Measurements from ENCODE around the gene RADIL. TPM values are rescaled to one million over a fixed set of nuclear protein-coding genes. Genes with fewer than 3 reads are reported as not detected.

Gene RADIL
- polyA plus RNA-seq, 1 donor (not counting 4 experiments of a cell fraction or from before 2014, with no cell fraction given): not detected

DNA sequence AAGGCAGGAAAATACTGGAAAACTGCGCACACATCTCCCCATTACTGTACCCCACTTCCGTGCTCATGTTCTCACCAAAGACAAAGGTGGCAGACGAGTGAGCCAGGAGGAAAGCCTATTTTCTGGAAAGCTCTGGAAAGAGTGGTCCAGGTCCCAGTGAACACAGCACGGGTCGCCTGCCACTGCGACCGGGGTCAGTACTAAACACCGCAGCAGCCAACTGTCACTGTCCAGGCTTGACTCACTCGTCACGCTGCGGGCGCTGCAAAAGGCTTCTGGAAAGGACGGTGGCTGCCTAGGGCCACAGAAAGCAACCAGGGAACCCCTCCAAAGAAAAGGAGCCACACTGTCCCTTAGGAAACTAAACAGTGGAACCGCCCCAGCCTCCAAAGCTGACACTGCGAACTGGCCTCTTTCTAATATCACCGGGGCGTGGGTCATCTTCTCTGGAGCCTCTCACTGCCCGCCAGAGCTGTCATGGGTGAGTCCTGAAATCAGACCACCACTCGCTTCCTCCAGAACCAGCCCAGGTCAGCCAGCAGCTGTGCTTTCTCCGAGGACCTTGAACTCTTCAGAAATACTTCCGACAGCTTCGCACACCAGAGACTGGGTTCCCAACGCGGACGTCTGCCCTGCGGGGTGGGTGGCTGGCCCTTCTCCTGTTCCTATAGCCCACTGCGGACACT is 4.0 kb downstream of the RADIL start:
- Histone ChIP-seq H3K27me3 (ENCODE audit: control insufficient read depth, extremely low read depth, insufficient read depth, low read length) (peaks cover 36% of the 10 kb centered on the region), H3K27ac (ENCODE audit: control insufficient read depth, insufficient read depth, low read length) (no peak overlapping the region), H3K4me1 (ENCODE audit: control insufficient read depth, extremely low read depth, insufficient read depth, low read length) (peaks cover 5% of the 10 kb centered on the region), H3K9me3 (ENCODE audit: control insufficient read depth, low read depth, low read length) (no peaks in the 10 kb centered on the region), H4K20me1 (ENCODE audit: control insufficient read depth, extremely low read depth, insufficient read depth, low read length) (no peaks in the 10 kb centered on the region), H2AFZ (ENCODE audit: control insufficient read depth, low read length) (no peak overlapping the region), H3K9me1 (ENCODE audit: control insufficient read depth, extremely low read depth, insufficient read depth, low read length) (no peaks in the 10 kb centered on the region), H3K9ac (ENCODE audit: control insufficient read depth, extremely low read depth, insufficient read depth, low read length) (no peak overlapping the region), H3K79me2 (ENCODE audit: control insufficient read depth, insufficient read depth, low read length) (no peaks in the 10 kb centered on the region), H3K36me3 (ENCODE audit: control insufficient read depth in 2 of 2, extremely low read depth in 1 of 2, insufficient read depth in 2 of 2, low read length in 2 of 2) (no peaks in the 10 kb centered on the region), H3K4me3 (ENCODE audit: control insufficient read depth in 2 of 3, extremely low read depth in 1 of 3, insufficient read depth in 2 of 3, low read depth in 1 of 3, low read length in 3 of 3) (no peak overlapping the region), H3K4me2 (ENCODE audit: control insufficient read depth, extremely low read depth, insufficient read depth, low read depth, low read length) (no peak overlapping the region)
- no peak for TF ChIP-seq EZH2 (IDR thresholded peaks at IDR 0.05; ENCODE audit: low read length)
- TF ChIP-seq, protein P1, sequence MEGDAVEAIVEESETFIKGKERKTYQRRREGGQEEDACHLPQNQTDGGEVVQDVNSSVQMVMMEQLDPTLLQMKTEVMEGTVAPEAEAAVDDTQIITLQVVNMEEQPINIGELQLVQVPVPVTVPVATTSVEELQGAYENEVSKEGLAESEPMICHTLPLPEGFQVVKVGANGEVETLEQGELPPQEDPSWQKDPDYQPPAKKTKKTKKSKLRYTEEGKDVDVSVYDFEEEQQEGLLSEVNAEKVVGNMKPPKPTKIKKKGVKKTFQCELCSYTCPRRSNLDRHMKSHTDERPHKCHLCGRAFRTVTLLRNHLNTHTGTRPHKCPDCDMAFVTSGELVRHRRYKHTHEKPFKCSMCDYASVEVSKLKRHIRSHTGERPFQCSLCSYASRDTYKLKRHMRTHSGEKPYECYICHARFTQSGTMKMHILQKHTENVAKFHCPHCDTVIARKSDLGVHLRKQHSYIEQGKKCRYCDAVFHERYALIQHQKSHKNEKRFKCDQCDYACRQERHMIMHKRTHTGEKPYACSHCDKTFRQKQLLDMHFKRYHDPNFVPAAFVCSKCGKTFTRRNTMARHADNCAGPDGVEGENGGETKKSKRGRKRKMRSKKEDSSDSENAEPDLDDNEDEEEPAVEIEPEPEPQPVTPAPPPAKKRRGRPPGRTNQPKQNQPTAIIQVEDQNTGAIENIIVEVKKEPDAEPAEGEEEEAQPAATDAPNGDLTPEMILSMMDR (optimal IDR thresholded peaks at IDR 0.05 in 1 of 3, IDR thresholded peaks at IDR 0.05 in 1 of 3, conservative IDR thresholded peaks at IDR 0.05 in 1 of 3; ENCODE audit: extremely low read depth in 1 of 3, insufficient read depth in 2 of 3, low read length in 3 of 3): no peak
- DNase-seq (ENCODE audit: low read depth, low spot score) (no peak), FAIRE-seq (no peak)
- dilution Hi-C loops (cut with MboI; ENCODE audit: extremely low pct_ligation_motif_present, low sequenced_read_pairs): no loop called here

DNA sequence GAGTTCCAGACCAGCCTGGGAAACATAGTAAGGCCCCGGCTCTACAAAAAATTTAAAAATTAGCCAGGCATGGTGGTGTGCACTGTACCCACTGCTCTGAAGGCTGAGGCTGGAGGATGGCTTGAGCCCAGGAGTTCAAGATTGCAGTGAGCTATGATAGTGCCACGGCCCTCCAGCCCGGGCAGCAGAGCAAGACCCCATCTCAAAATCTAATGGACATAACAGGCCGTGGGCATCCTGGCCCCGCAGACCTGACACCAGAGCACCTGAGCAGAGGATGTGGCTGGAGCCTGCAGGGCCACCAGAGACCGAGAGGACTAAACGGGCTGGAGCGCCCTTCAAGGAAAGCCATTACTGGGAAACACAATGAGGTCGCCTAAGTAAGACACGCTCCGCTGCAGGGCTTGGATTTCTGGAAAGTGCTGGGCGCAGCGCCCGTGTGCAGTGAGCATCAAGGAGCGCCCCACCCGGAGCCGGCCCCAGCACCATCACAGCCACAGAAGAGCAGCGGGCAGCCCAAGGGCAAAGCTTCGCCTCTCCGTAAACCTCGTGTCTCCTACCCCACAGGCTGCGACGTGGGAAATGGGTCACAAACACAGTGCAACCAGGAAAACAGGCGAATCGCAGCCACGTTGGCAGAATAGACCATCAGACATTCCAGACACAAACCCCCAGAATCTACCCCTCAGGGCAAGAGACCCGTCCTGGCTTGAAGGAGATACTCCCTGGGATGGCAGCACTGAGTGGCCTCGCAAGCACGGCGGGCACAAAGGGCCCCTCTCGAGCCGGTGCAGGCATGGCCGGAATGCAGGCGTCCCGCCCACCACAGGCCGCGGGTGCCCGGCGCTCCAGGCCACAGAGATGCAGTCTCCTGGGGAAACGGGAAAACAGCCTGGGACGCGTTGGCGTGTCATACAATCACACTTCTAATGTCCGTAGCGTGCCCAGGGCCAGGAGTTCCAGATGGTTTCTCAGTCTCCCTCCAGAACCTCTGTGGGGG is 4.9 kb downstream of the RADIL start:
- dilution Hi-C loops (cut with MboI; ENCODE audit: extremely low pct_ligation_motif_present, low sequenced_read_pairs): no loop called here
- Histone ChIP-seq H2AFZ (ENCODE audit: control insufficient read depth, low read length) (no peak overlapping the region), H3K4me3 (ENCODE audit: control insufficient read depth in 2 of 3, extremely low read depth in 1 of 3, insufficient read depth in 2 of 3, low read depth in 1 of 3, low read length in 3 of 3) (no peak overlapping the region), H3K27me3 (ENCODE audit: control insufficient read depth, extremely low read depth, insufficient read depth, low read length) (peaks cover 34% of the 10 kb centered on the region), H4K20me1 (ENCODE audit: control insufficient read depth, extremely low read depth, insufficient read depth, low read length) (no peaks in the 10 kb centered on the region), H3K9me3 (ENCODE audit: control insufficient read depth, low read depth, low read length) (no peaks in the 10 kb centered on the region), H3K4me2 (ENCODE audit: control insufficient read depth, extremely low read depth, insufficient read depth, low read depth, low read length) (no peak overlapping the region), H3K9me1 (ENCODE audit: control insufficient read depth, extremely low read depth, insufficient read depth, low read length) (no peaks in the 10 kb centered on the region), H3K27ac (ENCODE audit: control insufficient read depth, insufficient read depth, low read length) (no peak overlapping the region), H3K4me1 (ENCODE audit: control insufficient read depth, extremely low read depth, insufficient read depth, low read length) (peaks cover 5% of the 10 kb centered on the region), H3K36me3 (ENCODE audit: control insufficient read depth in 2 of 2, extremely low read depth in 1 of 2, insufficient read depth in 2 of 2, low read length in 2 of 2) (no peaks in the 10 kb centered on the region), H3K9ac (ENCODE audit: control insufficient read depth, extremely low read depth, insufficient read depth, low read length) (no peak overlapping the region), H3K79me2 (ENCODE audit: control insufficient read depth, insufficient read depth, low read length) (no peaks in the 10 kb centered on the region)
- DNase-seq (ENCODE audit: low read depth, low spot score) (no peak), FAIRE-seq (no peak)
- TF ChIP-seq, protein P1 (optimal IDR thresholded peaks at IDR 0.05 in 1 of 3, IDR thresholded peaks at IDR 0.05 in 1 of 3, conservative IDR thresholded peaks at IDR 0.05 in 1 of 3; ENCODE audit: extremely low read depth in 1 of 3, insufficient read depth in 2 of 3, low read length in 3 of 3): no peak

Data from keratinocyte (primary cell).